MCF 10A (cell line): ENCODE results near the gene TNS3. TPM values are rescaled to one million over a fixed set of nuclear protein-coding genes. Genes with fewer than 3 reads are reported as not detected.

Experiments
- BruUV-seq: library from RNA; stranded (reverse); fragments of 400-500 nt; replicated peaks from 2 replicates; lab custom pipeline; 2021; lab: Mats Ljungman, UMichigan
- CTCF ChIA-PET: fragments of 300-600 bp; sonication (Branson Sonifier 250); formaldehyde crosslinking; extraction: SDS; loops from one replicate; lab custom pipeline; 2021; ENCODE audit warnings: antibody characterized with exemption, inconsistent platforms; lab: Yijun Ruan, JAX
- POLR2A ChIA-PET: fragments of 300-600, 350-650 bp; sonication (Branson Sonifier 250); formaldehyde crosslinking; extraction: SDS; loops from one replicate; lab custom pipeline; 2020; ENCODE audit warnings: antibody characterized with exemption, inconsistent platforms; lab: Yijun Ruan, JAX
- DNase-seq: peaks from one replicate; pipeline ENCODE4 v3.0.0-alpha.2; 2018; ENCODE audit not compliant: unreplicated experiment
- H3K27ac Mint-ChIP-seq: one replicate; pipeline ENCODE4 v1.8.0; 2022; ENCODE audit warnings: mild to moderate bottlenecking, low read depth, mixed read lengths; ENCODE audit not compliant: unreplicated experiment
- H3K27me3 Mint-ChIP-seq: one replicate; pipeline ENCODE4 v1.8.0; 2022; ENCODE audit warnings: mixed read lengths; ENCODE audit not compliant: insufficient read depth, unreplicated experiment
- H3K36me3 Mint-ChIP-seq: one replicate; pipeline ENCODE4 v1.8.0; 2022; ENCODE audit warnings: mild to moderate bottlenecking, moderate library complexity, mixed read lengths; ENCODE audit not compliant: insufficient read depth, unreplicated experiment
- H3K4me1 Mint-ChIP-seq: one replicate; pipeline ENCODE4 v1.8.0; 2022; ENCODE audit warnings: mixed read lengths; ENCODE audit not compliant: insufficient read depth, unreplicated experiment
- H3K4me3 Mint-ChIP-seq: one replicate; pipeline ENCODE4 v1.8.0; 2022; ENCODE audit warnings: mild to moderate bottlenecking, moderate library complexity, mixed read lengths; ENCODE audit not compliant: unreplicated experiment
- H3K9me3 Mint-ChIP-seq: one replicate; pipeline ENCODE4 v1.8.0; 2022; ENCODE audit warnings: mixed read lengths; ENCODE audit not compliant: unreplicated experiment
- CTCF ChIP-seq: fragments of 200-600 bp; IDR thresholded peaks from one replicate; pipeline ENCODE4 v1.8.0; 2022; ENCODE audit warnings: antibody characterized with exemption, mild to moderate bottlenecking; ENCODE audit not compliant: unreplicated experiment
- intact Hi-C: fragments of 100-400 bp; cut with micrococcal nuclease; formaldehyde crosslinking; loops from 2 replicates; pipeline ENCODE4 v1.14.1; 2022
- total RNA-seq: library from RNA; stranded (reverse); gene quantifications from 2 replicates; pipeline ENCODE4 v1.2.3, GENCODE V29; 2022

The TNS3 gene
- total RNA-seq, 1 experiment from 2014 or later, result 30.1 TPM

DNA sequence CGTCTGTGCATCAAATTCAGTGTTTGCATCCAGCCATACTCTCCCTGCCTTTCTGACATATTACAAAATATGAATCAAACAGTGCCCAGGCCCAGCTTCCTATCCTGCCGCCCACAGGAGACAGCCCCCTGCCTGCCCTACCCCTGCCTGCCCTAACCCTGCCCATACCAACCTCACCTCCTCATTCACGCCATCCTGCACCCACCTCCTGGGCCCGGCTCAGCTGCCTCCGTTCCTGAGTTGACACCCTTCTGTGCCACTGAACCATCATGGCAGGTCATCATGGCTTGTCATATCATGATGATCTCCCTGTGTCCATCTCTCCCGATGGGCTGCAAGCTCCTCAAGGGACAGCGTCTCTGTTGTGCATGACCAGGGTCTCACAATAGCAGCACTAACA is 72.3 kb downstream of the TNS3 start:
- H3K9me3 Mint-ChIP-seq, result no peaks in the 10 kb centered on the region
- TF ChIP-seq CTCF, result no peak
- no TSS peak for BruUV-seq
- intact Hi-C loops, result no loop called here
- H3K36me3 Mint-ChIP-seq, result peaks cover 22% of the 10 kb centered on the region
- no peaks in the 10 kb centered on the region for H3K4me1 Mint-ChIP-seq
- no peak overlapping the region for H3K4me3 Mint-ChIP-seq
- H3K27me3 Mint-ChIP-seq, result no peaks in the 10 kb centered on the region
- H3K27ac Mint-ChIP-seq, result no peak overlapping the region
- ChIA-PET POLR2A (no interaction called here), CTCF (interaction anchor here (0.6 to 0.7 kb wide), 3 partner anchors 10 to 997 kb away, joined by 3 read pairs; no protein-coding TSS in a partner anchor)
- DNase-seq, result no peak

GRCh38 chr7:47508389-47509380 is 73.2 kb downstream of the TNS3 start:
- ChIA-PET POLR2A (no interaction called here), CTCF (interaction anchor here (0.6 kb wide), 2 partner anchors 173 to 233 kb away, joined by 3 to 4 read pairs; no protein-coding TSS in a partner anchor)
- no peaks in the 10 kb centered on the region for H3K9me3 Mint-ChIP-seq
- peaks cover 23% of the 10 kb centered on the region for H3K36me3 Mint-ChIP-seq
- no TSS peak for BruUV-seq
- intact Hi-C loops, result no loop called here
- no peak for DNase-seq
- no peak overlapping the region for H3K27ac Mint-ChIP-seq
- TF ChIP-seq CTCF, result no peak
- no peaks in the 10 kb centered on the region for H3K4me1 Mint-ChIP-seq
- H3K4me3 Mint-ChIP-seq, result no peak overlapping the region
- H3K27me3 Mint-ChIP-seq, result no peaks in the 10 kb centered on the region

DNA sequence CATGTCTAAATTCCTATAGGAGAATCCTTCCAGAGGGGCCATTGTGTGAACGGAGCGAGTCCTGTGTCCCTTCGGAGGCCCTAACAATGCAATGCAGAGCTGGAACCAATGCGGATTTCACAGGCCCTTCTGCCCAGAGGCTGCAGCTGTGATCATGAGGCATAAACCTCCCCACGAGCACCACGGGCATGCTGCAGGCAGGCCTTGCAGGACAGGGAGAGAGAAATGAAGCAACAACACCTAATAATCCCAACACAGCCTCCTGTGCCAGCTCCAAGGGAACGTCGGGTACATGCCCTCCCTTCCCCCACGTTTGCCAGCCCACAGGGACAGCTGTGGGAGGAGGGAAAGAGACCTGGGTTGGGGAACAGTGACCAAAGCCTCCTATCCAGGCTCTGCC is 74.4 kb downstream of the TNS3 start:
- Mint-ChIP-seq H3K4me3 (no peak overlapping the region), H3K27ac (no peak overlapping the region), H3K9me3 (no peaks in the 10 kb centered on the region), H3K36me3 (peaks cover 21% of the 10 kb centered on the region), H3K27me3 (no peaks in the 10 kb centered on the region), H3K4me1 (no peaks in the 10 kb centered on the region)
- ChIA-PET CTCF (no interaction called here), POLR2A (no interaction called here)
- DNase-seq, result no peak
- intact Hi-C loops, result no loop called here
- no peak for TF ChIP-seq CTCF
- no TSS peak for BruUV-seq

GRCh38 chr7:47506382-47507339 is 75.2 kb downstream of the TNS3 start:
- POLR2A ChIA-PET, result interaction anchor here (0.7 kb wide), 1 partner anchor 31 kb away, joined by 4 read pairs; no protein-coding TSS in a partner anchor
- H3K4me3 Mint-ChIP-seq, result no peak overlapping the region

More at GRCh38 chr7:47506382-47507339, 75.2 kb downstream of the TNS3 start:
- DNase-seq, result no peak
- peaks cover 2% of the 10 kb centered on the region for H3K4me1 Mint-ChIP-seq
- intact Hi-C loops, result no loop called here
- CTCF ChIA-PET, result no interaction called here
- H3K9me3 Mint-ChIP-seq, result no peaks in the 10 kb centered on the region
- no peak for TF ChIP-seq CTCF
- no peak overlapping the region for H3K27ac Mint-ChIP-seq
- H3K27me3 Mint-ChIP-seq, result no peaks in the 10 kb centered on the region
- no TSS peak for BruUV-seq
- peaks cover 21% of the 10 kb centered on the region for H3K36me3 Mint-ChIP-seq
